DMS53 treated with DMSO at 0.1 percent for 48 hours (cell line): ENCODE results near the gene DYRK4.

Source experiments
- DNase-seq: peaks from one replicate; lab custom pipeline; 2025; ENCODE audit not compliant: unreplicated experiment; lab: John Stamatoyannopoulos, UW

Gene DYRK4

DNA sequence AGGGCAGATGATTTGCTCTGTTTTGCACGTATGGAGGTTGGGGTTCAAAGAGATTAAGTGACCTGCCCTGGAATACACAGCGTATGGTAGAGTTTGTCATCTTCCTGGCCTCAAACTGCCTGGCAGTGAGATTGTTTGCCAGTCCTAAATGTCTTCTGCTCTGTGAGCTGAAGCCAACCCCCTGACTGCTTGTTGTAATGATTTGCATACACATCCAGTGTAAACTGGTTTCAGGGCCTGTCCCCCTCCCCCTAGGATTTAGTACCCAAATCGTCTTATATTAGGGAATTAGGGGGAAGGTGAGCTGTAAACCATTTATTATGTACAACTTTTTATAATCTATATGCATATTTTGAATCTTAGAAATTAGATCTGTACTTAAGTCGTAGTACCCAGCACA lies 48.5 kb downstream of the DYRK4 start:
- no peak for DNase-seq

DNA sequence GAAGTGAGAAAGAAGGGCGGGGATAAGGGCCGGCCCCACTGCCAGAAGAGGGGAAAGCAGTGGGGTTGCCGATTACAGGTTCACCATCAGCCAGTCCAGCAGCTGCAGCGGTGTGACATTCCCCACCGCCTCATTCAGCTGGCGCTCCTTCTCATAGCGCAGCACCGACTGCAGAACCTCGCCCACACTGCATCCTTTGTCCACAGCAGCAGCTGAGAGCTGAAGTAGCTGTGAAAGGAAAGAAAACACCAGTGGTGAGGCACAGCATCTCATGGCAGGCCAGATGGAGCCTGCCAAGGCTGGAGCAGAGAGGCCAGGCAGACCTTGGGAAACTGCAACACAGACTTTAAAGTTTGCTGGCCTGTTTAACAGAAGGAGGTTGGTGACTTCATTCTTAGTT lies 53.7 kb downstream of the DYRK4 start:
- no peak for DNase-seq

DNA sequence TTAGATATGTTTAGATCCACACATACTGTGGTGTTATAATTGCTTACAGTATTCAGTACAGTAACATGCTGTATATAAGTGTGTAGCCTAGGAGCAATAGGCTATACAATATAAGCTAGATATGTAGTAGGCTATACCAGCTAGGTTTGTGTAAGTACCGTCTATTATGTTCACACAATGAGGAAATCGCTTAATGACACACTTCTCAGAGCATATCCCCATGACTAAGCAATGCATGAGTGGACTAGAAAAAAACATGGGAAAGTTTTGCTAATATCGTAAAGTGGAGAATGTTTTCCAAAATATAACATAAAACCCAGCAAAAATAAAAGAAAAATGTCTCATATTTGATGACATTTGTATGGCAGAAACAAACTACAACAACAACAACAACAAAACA lies 59.5 kb downstream of the DYRK4 start:
- peak; percentile 66 for DNase-seq

DNA sequence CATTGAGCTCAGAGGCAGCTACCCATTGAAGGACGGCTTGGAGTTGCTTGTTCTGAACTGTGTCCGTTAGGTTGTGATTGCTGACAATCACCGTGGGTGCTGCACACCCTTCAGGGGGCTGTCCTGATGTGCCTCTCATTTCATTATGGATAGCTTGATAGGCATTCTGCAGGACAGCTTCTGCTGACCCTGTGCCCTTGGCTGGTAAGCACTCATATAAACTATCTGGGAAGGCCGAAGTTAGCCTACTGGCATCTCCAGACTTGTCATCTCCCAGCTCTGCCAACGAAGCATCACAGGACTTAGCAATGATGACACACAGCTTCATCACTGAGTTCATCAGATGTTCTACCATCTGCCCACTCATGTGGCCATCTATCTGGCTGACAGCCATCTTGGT lies 64.5 kb downstream of the DYRK4 start:
- no peak for DNase-seq

DNA sequence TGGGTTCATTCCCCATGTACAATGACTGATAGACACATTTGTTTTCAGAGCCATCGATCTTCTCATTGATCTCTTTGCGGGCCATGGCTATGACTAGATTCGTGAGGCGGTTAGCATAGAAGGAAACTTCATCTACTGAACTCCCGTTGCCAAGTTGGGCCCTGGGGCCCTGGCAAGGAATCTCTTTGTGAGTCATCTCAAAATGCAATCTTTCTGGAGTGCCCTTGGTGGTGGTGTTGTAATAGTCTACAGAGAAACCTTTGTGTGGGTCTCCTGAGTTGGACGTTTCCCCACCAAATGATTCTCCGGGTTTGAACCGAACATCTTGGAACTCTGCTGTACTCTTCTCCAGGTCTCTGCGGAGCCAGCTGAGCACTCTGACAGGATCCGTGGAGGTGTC lies 66.4 kb downstream of the DYRK4 start:
- no peak for DNase-seq

DNA sequence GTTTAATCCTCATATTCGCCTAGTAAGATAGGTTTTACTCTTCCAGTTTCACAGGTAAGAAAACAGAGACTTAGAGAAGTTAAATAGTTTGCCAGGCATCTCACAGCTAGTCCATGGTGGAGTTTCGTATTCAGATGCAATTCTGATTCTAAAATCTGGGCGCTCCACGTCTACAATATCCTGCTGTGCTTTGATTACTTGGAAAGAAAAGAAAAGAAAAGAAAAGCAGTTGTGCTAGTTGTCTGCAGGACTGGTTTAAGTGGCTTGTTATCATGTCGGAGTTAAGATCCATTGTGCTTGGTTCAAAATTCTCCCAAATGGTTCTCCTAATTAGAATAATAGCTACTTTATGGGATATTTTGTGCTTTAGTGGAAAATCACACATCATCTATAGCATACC lies 68.3 kb downstream of the DYRK4 start:
- no peak for DNase-seq

DNA sequence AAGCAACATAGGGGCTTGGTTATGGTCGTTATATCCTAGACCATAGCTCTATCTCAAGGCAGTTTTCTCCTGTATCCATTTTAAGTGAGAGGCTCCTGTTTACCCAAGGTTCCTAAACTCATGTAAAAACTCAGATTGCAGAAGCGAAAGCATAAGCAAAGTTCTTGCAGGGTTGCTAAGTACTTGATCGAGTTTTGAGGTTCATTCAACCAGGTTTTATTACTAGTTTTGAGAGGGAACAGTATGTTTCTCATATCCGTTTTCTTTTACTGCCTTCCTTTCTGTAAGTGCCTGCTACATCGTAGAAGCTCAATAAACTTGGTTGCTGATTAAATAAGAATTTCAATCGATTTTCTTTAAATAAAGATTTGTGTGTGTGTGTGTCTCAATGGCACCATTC lies 81.7 kb downstream of the DYRK4 start:
- no peak for DNase-seq

DNA sequence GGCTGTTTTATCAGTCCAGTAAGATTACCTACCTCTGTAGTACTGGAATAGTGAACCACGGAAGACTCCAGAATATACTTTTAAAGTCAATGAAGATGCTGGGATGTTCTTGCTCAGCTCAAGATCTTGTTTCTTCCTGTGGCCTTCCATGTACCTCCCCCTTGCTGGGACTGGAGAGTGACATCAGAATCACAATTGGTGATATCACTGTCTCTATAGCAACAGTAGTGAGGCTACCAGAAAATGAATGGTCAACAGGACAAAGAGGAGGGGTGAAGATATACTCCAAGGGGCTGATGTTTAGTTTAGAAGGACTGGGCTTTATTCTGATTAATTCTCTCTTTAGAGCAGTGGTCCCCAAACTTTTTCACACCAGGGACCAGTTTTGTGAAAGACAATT lies 83.0 kb downstream of the DYRK4 start:
- no peak for DNase-seq

DNA sequence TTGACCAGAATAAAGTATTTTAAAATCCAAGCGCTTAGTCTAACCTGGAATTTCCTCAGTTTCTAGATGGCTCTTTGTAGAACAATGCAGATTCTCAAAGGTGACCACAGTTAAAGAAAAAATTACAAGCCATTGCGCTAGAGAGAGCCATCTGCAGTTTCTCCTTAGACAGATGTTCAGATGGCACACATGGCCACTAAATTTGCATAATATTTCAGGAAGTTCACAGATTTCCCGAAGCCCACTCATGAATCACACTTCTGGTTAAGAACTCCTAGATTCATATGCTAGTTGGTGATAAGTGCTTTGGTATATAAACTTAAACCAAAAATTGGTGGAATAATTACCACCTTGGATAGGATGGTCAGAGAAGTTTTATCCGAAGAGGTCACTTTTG lies 86.1 kb downstream of the DYRK4 start:
- DNase-seq: peak; percentile 100

DNA sequence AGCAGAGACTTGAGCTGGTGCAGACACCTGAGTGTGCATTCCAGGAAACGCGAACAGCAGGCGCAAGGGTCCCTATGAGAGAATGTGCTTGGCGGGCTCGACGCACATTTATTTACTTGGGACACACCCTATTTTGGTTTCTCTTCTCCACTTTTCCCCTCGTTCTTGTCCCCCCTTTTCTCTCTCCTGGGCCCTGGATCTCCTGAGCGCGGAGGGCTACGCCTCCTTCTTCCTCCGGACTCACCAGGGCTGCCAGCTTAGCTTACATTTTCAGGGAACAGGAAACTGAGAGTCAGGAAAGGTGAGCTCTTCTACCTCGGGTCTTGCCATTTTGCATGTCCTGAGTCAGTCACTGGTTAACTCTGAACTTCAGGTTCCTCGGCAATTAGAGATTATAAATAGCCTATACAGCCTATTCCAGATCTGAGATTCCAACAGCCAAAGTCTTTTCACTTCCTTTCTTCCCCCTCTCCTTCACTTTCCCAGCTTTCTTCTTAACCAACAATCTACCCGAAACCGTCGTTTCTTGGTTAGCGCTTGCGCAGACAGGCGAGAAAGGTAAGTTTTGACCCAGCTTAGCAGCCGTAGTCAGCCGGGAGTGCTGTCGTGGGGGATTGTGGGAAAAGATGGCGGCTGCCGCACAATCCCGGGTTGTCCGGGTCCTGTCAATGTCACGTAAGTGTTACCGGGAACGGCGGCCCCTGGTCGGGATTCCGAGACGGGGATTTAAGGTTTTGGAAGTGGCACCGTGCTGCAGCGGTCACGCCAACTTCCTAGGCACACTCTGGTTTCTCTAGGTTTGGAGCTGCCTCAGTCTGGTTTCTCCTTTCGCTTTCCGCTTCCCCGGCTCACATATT lies 86.7 kb downstream of the DYRK4 start, which contains the start of the genes AKAP3 and NDUFA9:
Gene AKAP3 (minus strand): TSS at position 551 of the 857 bp plus-strand sequence. CDS start 10,855 bp downstream, outside the sequence.
Gene NDUFA9 (plus strand): TSS at position 614 of the 857 bp plus-strand sequence. CDS start 13 bp downstream, at position 627.
- DNase-seq: peak; percentile 100

DNA sequence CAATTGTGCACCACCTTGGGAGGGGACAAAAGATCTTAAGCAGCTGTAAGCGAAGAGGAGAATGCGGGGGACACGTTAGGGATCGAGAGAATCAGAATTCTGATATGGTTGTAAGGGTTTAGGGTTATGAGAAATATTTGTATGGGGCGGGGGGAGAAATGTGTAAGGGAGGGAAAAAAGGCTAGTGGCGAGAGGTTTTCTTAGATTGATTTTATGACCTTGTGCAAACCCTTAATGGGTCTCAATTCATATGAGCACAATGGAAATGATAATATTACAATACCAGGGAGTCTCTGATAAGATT lies 87.3 kb downstream of the DYRK4 start:
- DNase-seq: no peak

DNA sequence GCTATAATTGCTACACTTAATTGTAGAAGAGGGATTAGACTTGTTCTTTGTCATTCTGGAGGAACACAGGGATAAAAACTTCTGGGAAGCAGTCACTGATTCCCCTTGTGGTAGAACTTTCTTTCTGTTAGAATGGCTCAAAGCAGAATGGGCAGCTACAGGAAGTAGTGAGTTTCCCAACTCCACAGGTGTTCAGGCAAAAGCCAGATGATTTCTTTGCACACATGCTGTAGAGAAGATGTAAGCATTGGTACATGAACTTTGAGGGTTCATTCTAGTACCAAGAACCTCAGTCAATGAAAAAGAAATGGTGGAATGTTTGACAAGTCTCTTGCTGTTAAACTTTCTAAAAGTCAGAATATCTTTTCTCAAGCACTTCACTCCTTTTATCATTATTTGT lies 91.2 kb downstream of the DYRK4 start:
- no peak for DNase-seq

DNA sequence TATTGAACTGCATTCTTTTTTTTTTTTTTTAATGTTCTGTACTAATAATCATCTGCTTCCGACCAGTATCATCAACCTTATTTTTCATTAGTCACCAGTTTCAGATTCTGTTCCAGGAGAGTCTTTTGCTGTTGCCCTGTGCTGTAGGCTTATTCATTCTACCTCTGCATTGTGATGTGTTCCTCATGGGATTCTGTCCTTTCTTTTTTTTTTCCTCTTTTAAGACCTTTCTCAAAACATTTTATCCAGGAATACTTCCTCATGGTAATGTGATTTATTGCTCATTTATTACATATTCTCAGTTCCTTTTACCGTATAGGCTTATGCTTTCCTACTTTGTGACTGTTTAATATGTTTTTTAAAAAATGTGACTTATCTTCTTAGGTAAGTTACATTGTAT lies 91.7 kb downstream of the DYRK4 start:
- DNase-seq: no peak
